Stimulated activated CD8-positive, alpha-beta memory T cell treated with anti-CD3 and anti-CD28 coated beads, Interleukin-15, amount 100 ng/mL, for 4 hours (primary cell): ENCODE results near the gene RNU1-2.
"Not testable (repeated sequence)": the region's sequence is repeated elsewhere in the genome, so short reads cannot be mapped to it uniquely, and the experiment has no call there.

Experiments used
- DNase-seq, 2 donors: peaks; one replicate each; pipeline ENCODE4 v3.0.0-alpha.2; 2020; ENCODE audit warnings: low read depth in 2 of 2

The RNU1-2 gene

GRCh38 chr1:16926491-16927073, 30.8 kb downstream of the RNU1-2 start:
- no peak for DNase-seq

- no peak for DNase-seq
Observed at GRCh38 chr1:16927256-16927655, 31.5 kb downstream of the RNU1-2 start.

GRCh38 chr1:16927711-16928485, 32.1 kb downstream of the RNU1-2 start:
- no peak for DNase-seq

- not testable (repeated sequence) for DNase-seq
Observed at GRCh38 chr1:16929146-16930041, 33.6 kb downstream of the RNU1-2 start.

- not testable (repeated sequence) for DNase-seq
Observed at GRCh38 chr1:16931206-16931934, 35.6 kb downstream of the RNU1-2 start.

GRCh38 chr1:16933945-16934344, 38.2 kb downstream of the RNU1-2 start:
- not testable (repeated sequence) for DNase-seq

GRCh38 chr1:16936580-16936979, 40.8 kb downstream of the RNU1-2 start:
- not testable (repeated sequence) for DNase-seq

- DNase-seq = no peak
Observed at GRCh38 chr1:16938351-16939321, 42.9 kb downstream of the RNU1-2 start.

- not testable (repeated sequence) for DNase-seq
Observed at GRCh38 chr1:16939386-16940180, 43.8 kb downstream of the RNU1-2 start.

- DNase-seq = no peak
Observed at GRCh38 chr1:16944038-16944437, 48.3 kb downstream of the RNU1-2 start.

GRCh38 chr1:16945512-16945911, 49.7 kb downstream of the RNU1-2 start:
- DNase-seq = not testable (repeated sequence)
